ENCODE data around the gene L3MBTL2. TPM values are rescaled to one million over a fixed set of nuclear protein-coding genes. Genes with fewer than 3 reads are reported as not detected.

L3MBTL2 gene
- total and polyA plus RNA-seq, 9 of the 15 experiments (the other 6 are each of a cell fraction or from before 2014, with no cell fraction given) = 10.3 to 23.1 (median 18.6) TPM

DNA sequence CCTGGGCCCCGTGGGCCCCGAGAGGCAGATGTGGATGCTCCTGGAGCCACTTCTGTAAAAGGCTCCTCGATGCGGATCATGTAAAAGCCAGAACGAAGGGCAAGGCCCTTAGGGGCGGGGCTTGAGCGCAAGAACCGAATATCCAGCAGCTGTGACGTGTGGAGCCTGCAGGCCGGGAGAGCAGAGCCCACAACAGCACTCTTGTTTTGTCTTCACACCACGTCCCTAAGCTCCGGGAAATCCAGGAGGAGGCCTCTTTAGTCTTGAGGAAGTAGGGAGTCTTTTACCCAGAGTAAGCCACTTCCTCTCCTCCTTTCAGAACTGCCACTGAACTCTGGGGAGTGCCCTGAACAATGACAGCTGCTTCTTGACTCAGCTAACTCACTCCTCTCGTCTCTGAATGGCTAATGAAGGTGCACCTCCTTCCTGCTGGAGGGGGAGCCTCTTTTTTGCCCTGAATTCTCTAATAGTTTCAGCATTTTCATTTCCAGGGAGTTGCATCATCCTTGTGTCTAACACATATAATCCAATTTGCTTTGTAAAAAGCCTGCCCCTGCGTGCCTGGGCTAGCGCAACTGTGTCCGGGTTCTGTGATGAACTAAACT, 12.5 kb downstream of the L3MBTL2 start (continued):
- no peak for TF ChIP-seq ZFP30 (CRISPR knock-in tag; IDR thresholded peaks at IDR 0.05; ENCODE audit: borderline replicate concordance)
- no peak for TF ChIP-seq LEF1 (IDR thresholded peaks at IDR 0.05)
- TF ChIP-seq CHD2 (IDR thresholded peaks at IDR 0.05; ENCODE audit: low read depth, low read length) = no peak
- no peak for TF ChIP-seq ZNF699 (CRISPR knock-in tag; IDR thresholded peaks at IDR 0.05; ENCODE audit: insufficient replicate concordance)
- no peak for TF ChIP-seq ZNF324 (CRISPR knock-in tag; IDR thresholded peaks at IDR 0.05)
- TF ChIP-seq RAD21 (CRISPR knock-in tag; conservative IDR thresholded peaks at IDR 0.05 in 1 of 2, IDR thresholded peaks at IDR 0.05 in 1 of 2) = peak in 1 of 2 experiments; percentile 9; a peak in 1 of 4 replicates
- no peak for TF ChIP-seq SETDB1 (IDR thresholded peaks at IDR 0.05; ENCODE audit: low read length)
- no peak for TF ChIP-seq RBBP5 (IDR thresholded peaks at IDR 0.05; ENCODE audit: borderline replicate concordance, insufficient read depth, low read length, poor library complexity, severe bottlenecking)
- no peak for TF ChIP-seq ZNF280B (CRISPR knock-in tag; IDR thresholded peaks at IDR 0.05)
- TF ChIP-seq HOMEZ (CRISPR knock-in tag; IDR thresholded peaks at IDR 0.05) = no peak
- TF ChIP-seq, protein P1, sequence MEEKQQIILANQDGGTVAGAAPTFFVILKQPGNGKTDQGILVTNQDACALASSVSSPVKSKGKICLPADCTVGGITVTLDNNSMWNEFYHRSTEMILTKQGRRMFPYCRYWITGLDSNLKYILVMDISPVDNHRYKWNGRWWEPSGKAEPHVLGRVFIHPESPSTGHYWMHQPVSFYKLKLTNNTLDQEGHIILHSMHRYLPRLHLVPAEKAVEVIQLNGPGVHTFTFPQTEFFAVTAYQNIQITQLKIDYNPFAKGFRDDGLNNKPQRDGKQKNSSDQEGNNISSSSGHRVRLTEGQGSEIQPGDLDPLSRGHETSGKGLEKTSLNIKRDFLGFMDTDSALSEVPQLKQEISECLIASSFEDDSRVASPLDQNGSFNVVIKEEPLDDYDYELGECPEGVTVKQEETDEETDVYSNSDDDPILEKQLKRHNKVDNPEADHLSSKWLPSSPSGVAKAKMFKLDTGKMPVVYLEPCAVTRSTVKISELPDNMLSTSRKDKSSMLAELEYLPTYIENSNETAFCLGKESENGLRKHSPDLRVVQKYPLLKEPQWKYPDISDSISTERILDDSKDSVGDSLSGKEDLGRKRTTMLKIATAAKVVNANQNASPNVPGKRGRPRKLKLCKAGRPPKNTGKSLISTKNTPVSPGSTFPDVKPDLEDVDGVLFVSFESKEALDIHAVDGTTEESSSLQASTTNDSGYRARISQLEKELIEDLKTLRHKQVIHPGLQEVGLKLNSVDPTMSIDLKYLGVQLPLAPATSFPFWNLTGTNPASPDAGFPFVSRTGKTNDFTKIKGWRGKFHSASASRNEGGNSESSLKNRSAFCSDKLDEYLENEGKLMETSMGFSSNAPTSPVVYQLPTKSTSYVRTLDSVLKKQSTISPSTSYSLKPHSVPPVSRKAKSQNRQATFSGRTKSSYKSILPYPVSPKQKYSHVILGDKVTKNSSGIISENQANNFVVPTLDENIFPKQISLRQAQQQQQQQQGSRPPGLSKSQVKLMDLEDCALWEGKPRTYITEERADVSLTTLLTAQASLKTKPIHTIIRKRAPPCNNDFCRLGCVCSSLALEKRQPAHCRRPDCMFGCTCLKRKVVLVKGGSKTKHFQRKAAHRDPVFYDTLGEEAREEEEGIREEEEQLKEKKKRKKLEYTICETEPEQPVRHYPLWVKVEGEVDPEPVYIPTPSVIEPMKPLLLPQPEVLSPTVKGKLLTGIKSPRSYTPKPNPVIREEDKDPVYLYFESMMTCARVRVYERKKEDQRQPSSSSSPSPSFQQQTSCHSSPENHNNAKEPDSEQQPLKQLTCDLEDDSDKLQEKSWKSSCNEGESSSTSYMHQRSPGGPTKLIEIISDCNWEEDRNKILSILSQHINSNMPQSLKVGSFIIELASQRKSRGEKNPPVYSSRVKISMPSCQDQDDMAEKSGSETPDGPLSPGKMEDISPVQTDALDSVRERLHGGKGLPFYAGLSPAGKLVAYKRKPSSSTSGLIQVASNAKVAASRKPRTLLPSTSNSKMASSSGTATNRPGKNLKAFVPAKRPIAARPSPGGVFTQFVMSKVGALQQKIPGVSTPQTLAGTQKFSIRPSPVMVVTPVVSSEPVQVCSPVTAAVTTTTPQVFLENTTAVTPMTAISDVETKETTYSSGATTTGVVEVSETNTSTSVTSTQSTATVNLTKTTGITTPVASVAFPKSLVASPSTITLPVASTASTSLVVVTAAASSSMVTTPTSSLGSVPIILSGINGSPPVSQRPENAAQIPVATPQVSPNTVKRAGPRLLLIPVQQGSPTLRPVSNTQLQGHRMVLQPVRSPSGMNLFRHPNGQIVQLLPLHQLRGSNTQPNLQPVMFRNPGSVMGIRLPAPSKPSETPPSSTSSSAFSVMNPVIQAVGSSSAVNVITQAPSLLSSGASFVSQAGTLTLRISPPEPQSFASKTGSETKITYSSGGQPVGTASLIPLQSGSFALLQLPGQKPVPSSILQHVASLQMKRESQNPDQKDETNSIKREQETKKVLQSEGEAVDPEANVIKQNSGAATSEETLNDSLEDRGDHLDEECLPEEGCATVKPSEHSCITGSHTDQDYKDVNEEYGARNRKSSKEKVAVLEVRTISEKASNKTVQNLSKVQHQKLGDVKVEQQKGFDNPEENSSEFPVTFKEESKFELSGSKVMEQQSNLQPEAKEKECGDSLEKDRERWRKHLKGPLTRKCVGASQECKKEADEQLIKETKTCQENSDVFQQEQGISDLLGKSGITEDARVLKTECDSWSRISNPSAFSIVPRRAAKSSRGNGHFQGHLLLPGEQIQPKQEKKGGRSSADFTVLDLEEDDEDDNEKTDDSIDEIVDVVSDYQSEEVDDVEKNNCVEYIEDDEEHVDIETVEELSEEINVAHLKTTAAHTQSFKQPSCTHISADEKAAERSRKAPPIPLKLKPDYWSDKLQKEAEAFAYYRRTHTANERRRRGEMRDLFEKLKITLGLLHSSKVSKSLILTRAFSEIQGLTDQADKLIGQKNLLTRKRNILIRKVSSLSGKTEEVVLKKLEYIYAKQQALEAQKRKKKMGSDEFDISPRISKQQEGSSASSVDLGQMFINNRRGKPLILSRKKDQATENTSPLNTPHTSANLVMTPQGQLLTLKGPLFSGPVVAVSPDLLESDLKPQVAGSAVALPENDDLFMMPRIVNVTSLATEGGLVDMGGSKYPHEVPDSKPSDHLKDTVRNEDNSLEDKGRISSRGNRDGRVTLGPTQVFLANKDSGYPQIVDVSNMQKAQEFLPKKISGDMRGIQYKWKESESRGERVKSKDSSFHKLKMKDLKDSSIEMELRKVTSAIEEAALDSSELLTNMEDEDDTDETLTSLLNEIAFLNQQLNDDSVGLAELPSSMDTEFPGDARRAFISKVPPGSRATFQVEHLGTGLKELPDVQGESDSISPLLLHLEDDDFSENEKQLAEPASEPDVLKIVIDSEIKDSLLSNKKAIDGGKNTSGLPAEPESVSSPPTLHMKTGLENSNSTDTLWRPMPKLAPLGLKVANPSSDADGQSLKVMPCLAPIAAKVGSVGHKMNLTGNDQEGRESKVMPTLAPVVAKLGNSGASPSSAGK (IDR thresholded peaks at IDR 0.05) = peak; percentile 18; the same call in 1 of the 2 replicates

All from K562 (cell line).